Mammary epithelial cell (primary cell): ENCODE results near the gene SMIM32.

ENCODE experiments used
- EZH2 ChIP-seq: IDR thresholded peaks from 2 replicates; pipeline ENCODE4 v1.6.1; 2012; ENCODE audit warnings: low read length, inconsistent platforms, borderline replicate concordance
- TF ChIP-seq, protein P1 (sequence below), 2 donors: IDR thresholded peaks in 1 of 2; conservative IDR thresholded peaks in 1 of 2; 2 replicates each; pipeline ENCODE4 v1.5.1; 2011 to 2012; ENCODE audit warnings: inconsistent platforms in 2 of 2, low read length in 2 of 2, mild to moderate bottlenecking in 2 of 2, control low read depth in 1 of 2, low read depth in 1 of 2; ENCODE audit not compliant: insufficient read depth in 1 of 2; ENCODE audit errors: extremely low read depth in 1 of 2

DNA sequence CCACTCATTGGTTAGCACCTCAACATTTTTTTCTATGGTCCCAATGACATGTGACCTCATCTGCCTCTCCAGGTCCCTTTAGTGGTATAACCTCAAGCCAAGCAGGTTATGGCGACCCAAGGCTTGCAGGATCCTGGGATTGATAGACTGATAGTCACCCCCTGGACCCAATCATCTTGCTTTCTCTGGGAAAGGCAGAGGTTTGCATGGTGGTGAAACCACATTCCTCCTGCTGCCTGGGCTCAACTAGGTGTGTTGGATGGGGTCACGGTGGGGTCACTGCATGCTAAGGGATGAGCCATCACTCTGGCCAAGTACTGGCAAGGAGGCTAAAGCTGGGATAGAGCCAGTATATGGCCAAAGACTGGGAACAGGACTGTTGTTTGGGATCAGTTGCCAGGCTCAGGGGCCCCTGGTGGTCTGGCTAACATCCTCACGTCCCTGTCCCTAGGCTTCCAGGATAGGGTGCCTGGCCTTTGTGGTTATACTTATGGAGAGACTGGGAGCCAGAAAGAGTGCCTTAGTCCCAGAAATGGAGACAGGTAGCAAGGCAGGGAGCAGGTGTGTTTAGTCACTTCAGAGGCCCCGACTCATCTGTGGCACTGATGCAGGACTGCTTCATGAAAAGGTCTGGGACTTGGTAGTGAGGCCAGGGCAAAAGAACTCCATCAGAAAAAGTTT, 4.6 kb upstream of the SMIM32 start:
- TF ChIP-seq, protein P1, sequence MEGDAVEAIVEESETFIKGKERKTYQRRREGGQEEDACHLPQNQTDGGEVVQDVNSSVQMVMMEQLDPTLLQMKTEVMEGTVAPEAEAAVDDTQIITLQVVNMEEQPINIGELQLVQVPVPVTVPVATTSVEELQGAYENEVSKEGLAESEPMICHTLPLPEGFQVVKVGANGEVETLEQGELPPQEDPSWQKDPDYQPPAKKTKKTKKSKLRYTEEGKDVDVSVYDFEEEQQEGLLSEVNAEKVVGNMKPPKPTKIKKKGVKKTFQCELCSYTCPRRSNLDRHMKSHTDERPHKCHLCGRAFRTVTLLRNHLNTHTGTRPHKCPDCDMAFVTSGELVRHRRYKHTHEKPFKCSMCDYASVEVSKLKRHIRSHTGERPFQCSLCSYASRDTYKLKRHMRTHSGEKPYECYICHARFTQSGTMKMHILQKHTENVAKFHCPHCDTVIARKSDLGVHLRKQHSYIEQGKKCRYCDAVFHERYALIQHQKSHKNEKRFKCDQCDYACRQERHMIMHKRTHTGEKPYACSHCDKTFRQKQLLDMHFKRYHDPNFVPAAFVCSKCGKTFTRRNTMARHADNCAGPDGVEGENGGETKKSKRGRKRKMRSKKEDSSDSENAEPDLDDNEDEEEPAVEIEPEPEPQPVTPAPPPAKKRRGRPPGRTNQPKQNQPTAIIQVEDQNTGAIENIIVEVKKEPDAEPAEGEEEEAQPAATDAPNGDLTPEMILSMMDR (conservative IDR thresholded peaks at IDR 0.05 in 1 of 2, IDR thresholded peaks at IDR 0.05 in 1 of 2; ENCODE audit: extremely low read depth in 1 of 2, insufficient read depth in 1 of 2, low read depth in 1 of 2, low read length in 2 of 2), result no peak
- no peak for TF ChIP-seq EZH2
